Testis (tissue), 3 donors: ENCODE results near the gene SOHLH2. TPM values are rescaled to one million over a fixed set of nuclear protein-coding genes. Genes with fewer than 3 reads are reported as not detected.

Experiments used
- DNase-seq: peaks from one replicate; pipeline ENCODE4 v3.0.0-alpha.2; 2019
- H3K27ac ChIP-seq, 2 donors: fragments of 200-600 bp; sonication (generic); one replicate each; pipeline ENCODE4 v1.5.1; 2019
- H3K27me3 ChIP-seq: fragments of 200-600 bp; sonication (generic); one replicate; pipeline ENCODE4 v1.5.1; 2019
- H3K36me3 ChIP-seq: fragments of 200-600 bp; sonication (generic); one replicate; pipeline ENCODE4 v1.5.1; 2017; ENCODE audit warnings: low read depth; ENCODE audit errors: missing control alignments
- H3K4me1 ChIP-seq: fragments of 200-600 bp; sonication (generic); one replicate; pipeline ENCODE4 v1.5.1; 2019
- H3K4me3 ChIP-seq, 2 donors: fragments of 200-600 bp; sonication (generic); one replicate each; pipeline ENCODE4 v1.5.1; 2017 to 2019
- H3K9me3 ChIP-seq: fragments of 200-600 bp; sonication (generic); one replicate; pipeline ENCODE4 v1.5.1; 2017
- POLR2A ChIP-seq: fragments of 450-650 bp; IDR thresholded peaks from one replicate; pipeline ENCODE4 v1.6.1; 2017; ENCODE audit warnings: antibody characterized with exemption, mild to moderate bottlenecking, moderate library complexity
- WGBS, 2 donors: methylation state at CpG; one replicate each; pipeline ENCODE4 v1.1.5; 2018; 5-methylcytosine and 5-hydroxymethylcytosine counted together
- intact Hi-C: fragments of 100-400 bp; cut with DNase I; formaldehyde crosslinking; loops from one replicate; pipeline ENCODE4 v1.15.1; 2023; ENCODE audit warnings: low total_unique reads
- polyA plus RNA-seq: library from polyadenylated mRNA; stranded (reverse); fragments of 350-450 nt; fragmentation: Illumina TruSeq; extraction: RNeasy Lipid Tissue Mini Kit (QIAGEN cat#74804); gene quantifications from one replicate; pipeline ENCODE4 v1.2.3, GENCODE V29; 2014; ENCODE audit warnings: low read depth, low replicate concordance; ENCODE audit not compliant: insufficient read depth
- total RNA-seq, 2 donors: library from RNA; depleted of rRNA; stranded (reverse); fragments of >200 nt; gene quantifications; one replicate each; pipeline ENCODE4 v1.2.3, GENCODE V29; 2016
- TF ChIP-seq, protein P1 (sequence below), 3 experiments: fragments of 450-650 bp in 2 of 3; fragments of 200-600 bp in 1 of 3; sonication (generic) in 1 of 3; IDR thresholded peaks; one replicate each; pipeline ENCODE4 v1.5.1; 2016 to 2019; ENCODE audit warnings: antibody characterized with exemption in 3 of 3, mild to moderate bottlenecking in 2 of 3, moderate library complexity in 1 of 3

The SOHLH2 gene
- total and polyA plus RNA-seq, 3 donors from 2014 or later: 10.8 to 43.6 (median 17.9) TPM

DNA sequence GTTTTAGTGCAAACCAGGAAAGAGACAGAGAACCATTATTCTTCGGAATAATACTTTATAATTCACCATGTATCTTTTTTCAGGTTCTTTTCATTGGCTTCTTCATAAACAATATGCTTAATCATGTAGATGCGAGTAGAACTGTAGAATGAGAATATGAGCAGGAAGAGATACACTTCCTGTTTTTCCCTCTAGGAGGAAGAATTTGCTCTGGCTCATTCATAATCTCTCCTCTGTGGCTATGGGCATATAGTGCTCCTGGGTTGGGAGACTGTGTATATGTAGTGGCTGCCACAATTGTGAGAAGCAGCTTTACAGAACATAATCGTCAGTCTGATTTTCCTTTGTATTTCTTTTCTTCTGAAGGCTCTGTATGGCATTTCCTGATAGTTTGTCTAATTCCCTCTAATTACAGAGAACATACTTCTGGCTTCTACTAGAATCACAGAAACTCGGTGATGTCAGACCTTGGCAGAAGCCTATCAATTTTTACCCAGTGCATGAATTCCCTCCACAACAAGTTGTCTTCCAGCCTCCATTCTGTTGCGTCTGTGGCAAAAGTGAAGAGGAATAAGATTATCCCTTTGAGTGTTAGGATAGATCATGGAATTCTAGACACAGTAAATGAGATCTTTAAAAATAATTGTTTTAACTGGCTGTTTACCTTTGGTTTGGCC, 80.3 kb downstream of the SOHLH2 start:
- no peaks in the 10 kb centered on the region for H3K4me1 ChIP-seq
- WGBS, 2 donors: 59 to 62% methylated on average over 5 of the region's 5 CpGs
- H3K4me3 ChIP-seq: no peak overlapping the region
- intact Hi-C loops: no loop called here
- no peaks in the 10 kb centered on the region for H3K9me3 ChIP-seq
- DNase-seq: no peak
- H3K27ac ChIP-seq: no peak overlapping the region
- H3K36me3 ChIP-seq: no peaks in the 10 kb centered on the region
- H3K27me3 ChIP-seq: no peaks in the 10 kb centered on the region
- no peak for TF ChIP-seq POLR2A
- TF ChIP-seq, protein P1, sequence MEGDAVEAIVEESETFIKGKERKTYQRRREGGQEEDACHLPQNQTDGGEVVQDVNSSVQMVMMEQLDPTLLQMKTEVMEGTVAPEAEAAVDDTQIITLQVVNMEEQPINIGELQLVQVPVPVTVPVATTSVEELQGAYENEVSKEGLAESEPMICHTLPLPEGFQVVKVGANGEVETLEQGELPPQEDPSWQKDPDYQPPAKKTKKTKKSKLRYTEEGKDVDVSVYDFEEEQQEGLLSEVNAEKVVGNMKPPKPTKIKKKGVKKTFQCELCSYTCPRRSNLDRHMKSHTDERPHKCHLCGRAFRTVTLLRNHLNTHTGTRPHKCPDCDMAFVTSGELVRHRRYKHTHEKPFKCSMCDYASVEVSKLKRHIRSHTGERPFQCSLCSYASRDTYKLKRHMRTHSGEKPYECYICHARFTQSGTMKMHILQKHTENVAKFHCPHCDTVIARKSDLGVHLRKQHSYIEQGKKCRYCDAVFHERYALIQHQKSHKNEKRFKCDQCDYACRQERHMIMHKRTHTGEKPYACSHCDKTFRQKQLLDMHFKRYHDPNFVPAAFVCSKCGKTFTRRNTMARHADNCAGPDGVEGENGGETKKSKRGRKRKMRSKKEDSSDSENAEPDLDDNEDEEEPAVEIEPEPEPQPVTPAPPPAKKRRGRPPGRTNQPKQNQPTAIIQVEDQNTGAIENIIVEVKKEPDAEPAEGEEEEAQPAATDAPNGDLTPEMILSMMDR (IDR thresholded peaks at IDR 0.05): no peak

DNA sequence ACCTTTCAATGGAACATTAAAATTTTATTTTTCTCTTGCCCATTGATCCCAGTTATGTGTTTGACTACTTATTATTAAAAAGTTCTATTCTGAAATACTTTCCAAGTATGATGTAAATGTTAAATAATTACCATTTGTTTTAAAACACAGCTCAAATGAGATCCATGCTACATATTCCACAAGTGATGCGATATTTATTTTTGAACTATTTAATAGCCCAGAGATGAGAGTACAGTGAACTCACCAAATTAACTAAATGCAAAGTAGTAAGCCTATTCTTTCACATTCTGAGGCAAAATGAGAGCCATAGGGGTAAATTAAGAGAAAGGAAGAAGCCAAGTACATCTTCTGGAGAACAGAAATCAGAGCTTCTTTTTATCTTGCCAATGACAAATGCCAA, 82.0 kb downstream of the SOHLH2 start:
- 93 to 95% methylated on average over 1 of the region's 1 CpG for WGBS, 2 donors

DNA sequence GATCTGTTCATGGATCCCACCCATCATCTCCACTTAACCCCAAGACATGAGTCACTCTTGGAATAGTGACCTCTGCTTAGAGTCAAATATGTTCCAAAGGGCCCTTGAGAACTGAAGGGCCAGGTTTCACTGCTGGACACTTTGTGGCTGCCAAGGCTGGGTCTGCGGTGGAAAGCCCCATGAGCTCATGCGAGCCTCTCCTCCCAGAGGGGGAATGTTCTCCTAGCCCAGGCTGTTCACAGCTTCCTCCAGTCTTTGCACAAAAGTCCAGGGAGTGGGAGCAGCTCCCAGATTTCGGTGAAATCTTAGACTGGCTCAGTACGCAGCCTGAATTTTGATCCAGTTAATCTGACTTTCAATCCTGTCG, 82.4 kb downstream of the SOHLH2 start:
- peak; percentile 42 for DNase-seq
- H3K27ac ChIP-seq: no peak overlapping the region
- H3K36me3 ChIP-seq: no peaks in the 10 kb centered on the region
- 37 to 56% methylated on average over 5 of the region's 5 CpGs for WGBS, 2 donors
- intact Hi-C loops: no loop called here
- no peaks in the 10 kb centered on the region for H3K4me1 ChIP-seq
- H3K27me3 ChIP-seq: no peaks in the 10 kb centered on the region
- TF ChIP-seq POLR2A: no peak
- peak overlapping the region in 1 of 2 donors; percentile 53 for H3K4me3 ChIP-seq
- H3K9me3 ChIP-seq: no peaks in the 10 kb centered on the region

More for the DNA sequence above, 82.0 kb downstream of the SOHLH2 start:
- no peak for TF ChIP-seq POLR2A
- TF ChIP-seq, protein P1 (IDR thresholded peaks at IDR 0.05): no peak
- Histone ChIP-seq H3K4me3 (no peak overlapping the region), H3K4me1 (no peaks in the 10 kb centered on the region), H3K27ac (no peak overlapping the region), H3K9me3 (no peaks in the 10 kb centered on the region), H3K36me3 (no peaks in the 10 kb centered on the region), H3K27me3 (no peaks in the 10 kb centered on the region)
- DNase-seq: no peak
- intact Hi-C loops: no loop called here

DNA sequence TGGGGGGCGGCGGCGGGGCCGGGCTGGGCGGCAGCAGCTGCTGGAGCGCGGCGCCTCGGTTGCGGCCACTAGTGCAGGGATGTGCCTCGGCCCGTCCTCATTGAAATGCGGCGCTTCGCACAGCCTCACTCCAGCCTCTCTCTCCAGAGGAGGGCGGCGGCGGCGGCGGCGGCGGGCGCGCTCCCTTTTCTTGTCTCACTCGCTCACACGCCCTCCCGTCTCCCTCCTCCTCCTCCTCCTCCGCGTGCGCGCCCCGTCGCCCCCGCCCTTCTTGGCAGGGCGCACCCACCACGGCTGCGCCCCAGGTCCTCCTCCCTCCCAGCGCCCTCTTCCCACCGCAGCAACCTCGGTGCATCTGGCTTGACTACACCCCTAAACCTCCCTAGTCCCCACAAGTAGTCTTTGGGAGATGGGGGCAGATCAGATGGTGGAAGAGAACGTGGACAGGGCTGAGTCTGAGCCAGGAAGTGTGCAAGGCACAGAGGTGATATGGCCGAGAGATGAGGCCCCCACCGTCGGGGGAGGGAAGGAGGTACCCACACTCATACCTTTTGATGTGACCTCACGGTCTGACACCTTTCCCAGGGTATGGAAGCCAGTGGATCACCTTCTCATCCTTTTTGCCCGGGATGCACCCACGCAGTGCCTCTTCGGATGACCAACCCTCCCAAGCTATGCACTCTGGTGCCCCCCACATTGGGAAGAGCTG, 83.0 kb downstream of the SOHLH2 start, which contains the start of gene DCLK1:
Gene DCLK1, minus strand, starts transcription at position 161 of the 709 bp plus-strand sequence.
- H3K27ac ChIP-seq: peak within 1 kb of the TSS in 1 of 2 donors; percentile 46
- intact Hi-C loops: no loop called here
- peak; percentile 67 for DNase-seq

More for the DNA sequence above, 83.0 kb downstream of the SOHLH2 start, which contains the start of gene DCLK1:
- peak within 1 kb of the TSS; percentile 53 to 55 for H3K4me3 ChIP-seq
- 5% methylated on average over 37 to 48 of the region's 48 CpGs for WGBS, 2 donors
- H3K36me3 ChIP-seq: no peaks in the 10 kb centered on the region
- H3K4me1 ChIP-seq: no peaks in the 10 kb centered on the region
- no peak for TF ChIP-seq POLR2A
- TF ChIP-seq, protein P1 (IDR thresholded peaks at IDR 0.05): no peak
- H3K27me3 ChIP-seq: no peaks in the 10 kb centered on the region
- H3K9me3 ChIP-seq: no peaks in the 10 kb centered on the region
